ENCODE measurements around the gene NUP93. TPM values are rescaled to one million over a fixed set of nuclear protein-coding genes. Genes with fewer than 3 reads are reported as not detected.

NUP93 gene
- total and polyA plus RNA-seq, 2 experiments from 2014 or later, result 139 to 187 TPM

DNA sequence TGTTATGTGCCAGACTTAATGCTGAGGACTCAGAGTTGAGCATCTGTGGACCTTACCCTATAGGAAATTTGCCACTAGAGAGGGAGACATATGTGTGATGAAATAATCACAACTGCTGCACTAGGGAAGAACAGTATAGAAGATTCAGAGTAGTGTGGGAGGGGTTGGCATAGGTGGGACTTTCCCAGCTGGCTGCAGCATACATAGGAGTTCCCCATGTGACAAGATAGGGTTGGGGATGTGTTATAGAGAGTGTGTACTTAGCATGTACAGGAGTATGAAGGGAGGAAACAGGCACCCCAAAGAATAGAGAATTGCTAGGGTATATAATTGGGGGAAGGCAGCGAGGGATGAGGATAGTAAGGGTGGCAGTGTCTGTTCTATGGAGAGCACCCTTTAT, 2.9 kb downstream of the NUP93 start:
- Histone ChIP-seq H3K4me2 (no peak overlapping the region), H3K4me1 (ENCODE audit: insufficient read depth) (peaks cover 18% of the 10 kb centered on the region), H3K9me2 (ENCODE audit: insufficient read depth) (no peaks in the 10 kb centered on the region), H3K4me3 (no peak overlapping the region), H3K79me2 (replicated peaks; ENCODE audit: insufficient read depth) (peaks cover 76% of the 10 kb centered on the region), H4K20me1 (replicated peaks; ENCODE audit: insufficient read depth) (peaks cover 47% of the 10 kb centered on the region), H2AFZ (no peak overlapping the region), H3K27ac (ENCODE audit: low read depth) (no peak overlapping the region), H3F3A (replicated peaks; ENCODE audit: low read depth) (no peaks in the 10 kb centered on the region), H3K36me3 (ENCODE audit: insufficient read depth) (no peaks in the 10 kb centered on the region; the same call in 1 of the 2 replicates), H3K27me3 (ENCODE audit: insufficient read depth) (no peaks in the 10 kb centered on the region)
- Mint-ChIP-seq H3K27ac (no peak overlapping the region), H3K9me3 (peaks cover 3% of the 10 kb centered on the region; the same call in 1 of the 3 replicates), H3K4me3 (no peak overlapping the region), H3K27me3 (ENCODE audit: insufficient read depth, low read depth, poor library complexity) (peaks cover 2% of the 10 kb centered on the region), H3K4me1 (peaks cover 13% of the 10 kb centered on the region), H3K36me3 (ENCODE audit: low read depth) (peaks cover 12% of the 10 kb centered on the region)
- DNase-seq (ENCODE audit: low spot score) (no peak), ATAC-seq (no peak)
- TF ChIP-seq, protein P1, sequence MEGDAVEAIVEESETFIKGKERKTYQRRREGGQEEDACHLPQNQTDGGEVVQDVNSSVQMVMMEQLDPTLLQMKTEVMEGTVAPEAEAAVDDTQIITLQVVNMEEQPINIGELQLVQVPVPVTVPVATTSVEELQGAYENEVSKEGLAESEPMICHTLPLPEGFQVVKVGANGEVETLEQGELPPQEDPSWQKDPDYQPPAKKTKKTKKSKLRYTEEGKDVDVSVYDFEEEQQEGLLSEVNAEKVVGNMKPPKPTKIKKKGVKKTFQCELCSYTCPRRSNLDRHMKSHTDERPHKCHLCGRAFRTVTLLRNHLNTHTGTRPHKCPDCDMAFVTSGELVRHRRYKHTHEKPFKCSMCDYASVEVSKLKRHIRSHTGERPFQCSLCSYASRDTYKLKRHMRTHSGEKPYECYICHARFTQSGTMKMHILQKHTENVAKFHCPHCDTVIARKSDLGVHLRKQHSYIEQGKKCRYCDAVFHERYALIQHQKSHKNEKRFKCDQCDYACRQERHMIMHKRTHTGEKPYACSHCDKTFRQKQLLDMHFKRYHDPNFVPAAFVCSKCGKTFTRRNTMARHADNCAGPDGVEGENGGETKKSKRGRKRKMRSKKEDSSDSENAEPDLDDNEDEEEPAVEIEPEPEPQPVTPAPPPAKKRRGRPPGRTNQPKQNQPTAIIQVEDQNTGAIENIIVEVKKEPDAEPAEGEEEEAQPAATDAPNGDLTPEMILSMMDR (conservative IDR thresholded peaks at IDR 0.05; ENCODE audit: low read depth in 2 of 2), result no peak
- TF ChIP-seq, protein P2, sequence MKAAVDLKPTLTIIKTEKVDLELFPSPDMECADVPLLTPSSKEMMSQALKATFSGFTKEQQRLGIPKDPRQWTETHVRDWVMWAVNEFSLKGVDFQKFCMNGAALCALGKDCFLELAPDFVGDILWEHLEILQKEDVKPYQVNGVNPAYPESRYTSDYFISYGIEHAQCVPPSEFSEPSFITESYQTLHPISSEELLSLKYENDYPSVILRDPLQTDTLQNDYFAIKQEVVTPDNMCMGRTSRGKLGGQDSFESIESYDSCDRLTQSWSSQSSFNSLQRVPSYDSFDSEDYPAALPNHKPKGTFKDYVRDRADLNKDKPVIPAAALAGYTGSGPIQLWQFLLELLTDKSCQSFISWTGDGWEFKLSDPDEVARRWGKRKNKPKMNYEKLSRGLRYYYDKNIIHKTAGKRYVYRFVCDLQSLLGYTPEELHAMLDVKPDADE (IDR thresholded peaks at IDR 0.05), result no peak
- TF ChIP-seq POLR2AphosphoS5 (IDR thresholded peaks at IDR 0.05; ENCODE audit: low read depth) (no peak), ZNF331 (CRISPR knock-in tag; IDR thresholded peaks at IDR 0.05; ENCODE audit: low read depth) (no peak), EZH2phosphoT487 (IDR thresholded peaks at IDR 0.05; ENCODE audit: unreplicated experiment) (no peak), ZNF114 (CRISPR knock-in tag; IDR thresholded peaks at IDR 0.05) (no peak), NANOG (IDR thresholded peaks at IDR 0.05; ENCODE audit: borderline replicate concordance) (no peak), STAT1 (IDR thresholded peaks at IDR 0.05; ENCODE audit: unreplicated experiment) (no peak), EZH2 (IDR thresholded peaks at IDR 0.05; ENCODE audit: low read depth, unreplicated experiment) (no peak), CREB1 (CRISPR knock-in tag; IDR thresholded peaks at IDR 0.05; ENCODE audit: low read depth) (no peak)
- TF ChIP-seq, protein P3, sequence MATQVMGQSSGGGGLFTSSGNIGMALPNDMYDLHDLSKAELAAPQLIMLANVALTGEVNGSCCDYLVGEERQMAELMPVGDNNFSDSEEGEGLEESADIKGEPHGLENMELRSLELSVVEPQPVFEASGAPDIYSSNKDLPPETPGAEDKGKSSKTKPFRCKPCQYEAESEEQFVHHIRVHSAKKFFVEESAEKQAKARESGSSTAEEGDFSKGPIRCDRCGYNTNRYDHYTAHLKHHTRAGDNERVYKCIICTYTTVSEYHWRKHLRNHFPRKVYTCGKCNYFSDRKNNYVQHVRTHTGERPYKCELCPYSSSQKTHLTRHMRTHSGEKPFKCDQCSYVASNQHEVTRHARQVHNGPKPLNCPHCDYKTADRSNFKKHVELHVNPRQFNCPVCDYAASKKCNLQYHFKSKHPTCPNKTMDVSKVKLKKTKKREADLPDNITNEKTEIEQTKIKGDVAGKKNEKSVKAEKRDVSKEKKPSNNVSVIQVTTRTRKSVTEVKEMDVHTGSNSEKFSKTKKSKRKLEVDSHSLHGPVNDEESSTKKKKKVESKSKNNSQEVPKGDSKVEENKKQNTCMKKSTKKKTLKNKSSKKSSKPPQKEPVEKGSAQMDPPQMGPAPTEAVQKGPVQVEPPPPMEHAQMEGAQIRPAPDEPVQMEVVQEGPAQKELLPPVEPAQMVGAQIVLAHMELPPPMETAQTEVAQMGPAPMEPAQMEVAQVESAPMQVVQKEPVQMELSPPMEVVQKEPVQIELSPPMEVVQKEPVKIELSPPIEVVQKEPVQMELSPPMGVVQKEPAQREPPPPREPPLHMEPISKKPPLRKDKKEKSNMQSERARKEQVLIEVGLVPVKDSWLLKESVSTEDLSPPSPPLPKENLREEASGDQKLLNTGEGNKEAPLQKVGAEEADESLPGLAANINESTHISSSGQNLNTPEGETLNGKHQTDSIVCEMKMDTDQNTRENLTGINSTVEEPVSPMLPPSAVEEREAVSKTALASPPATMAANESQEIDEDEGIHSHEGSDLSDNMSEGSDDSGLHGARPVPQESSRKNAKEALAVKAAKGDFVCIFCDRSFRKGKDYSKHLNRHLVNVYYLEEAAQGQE (IDR thresholded peaks at IDR 0.05; ENCODE audit: unreplicated experiment), result no peak
- TF ChIP-seq, protein P4, sequence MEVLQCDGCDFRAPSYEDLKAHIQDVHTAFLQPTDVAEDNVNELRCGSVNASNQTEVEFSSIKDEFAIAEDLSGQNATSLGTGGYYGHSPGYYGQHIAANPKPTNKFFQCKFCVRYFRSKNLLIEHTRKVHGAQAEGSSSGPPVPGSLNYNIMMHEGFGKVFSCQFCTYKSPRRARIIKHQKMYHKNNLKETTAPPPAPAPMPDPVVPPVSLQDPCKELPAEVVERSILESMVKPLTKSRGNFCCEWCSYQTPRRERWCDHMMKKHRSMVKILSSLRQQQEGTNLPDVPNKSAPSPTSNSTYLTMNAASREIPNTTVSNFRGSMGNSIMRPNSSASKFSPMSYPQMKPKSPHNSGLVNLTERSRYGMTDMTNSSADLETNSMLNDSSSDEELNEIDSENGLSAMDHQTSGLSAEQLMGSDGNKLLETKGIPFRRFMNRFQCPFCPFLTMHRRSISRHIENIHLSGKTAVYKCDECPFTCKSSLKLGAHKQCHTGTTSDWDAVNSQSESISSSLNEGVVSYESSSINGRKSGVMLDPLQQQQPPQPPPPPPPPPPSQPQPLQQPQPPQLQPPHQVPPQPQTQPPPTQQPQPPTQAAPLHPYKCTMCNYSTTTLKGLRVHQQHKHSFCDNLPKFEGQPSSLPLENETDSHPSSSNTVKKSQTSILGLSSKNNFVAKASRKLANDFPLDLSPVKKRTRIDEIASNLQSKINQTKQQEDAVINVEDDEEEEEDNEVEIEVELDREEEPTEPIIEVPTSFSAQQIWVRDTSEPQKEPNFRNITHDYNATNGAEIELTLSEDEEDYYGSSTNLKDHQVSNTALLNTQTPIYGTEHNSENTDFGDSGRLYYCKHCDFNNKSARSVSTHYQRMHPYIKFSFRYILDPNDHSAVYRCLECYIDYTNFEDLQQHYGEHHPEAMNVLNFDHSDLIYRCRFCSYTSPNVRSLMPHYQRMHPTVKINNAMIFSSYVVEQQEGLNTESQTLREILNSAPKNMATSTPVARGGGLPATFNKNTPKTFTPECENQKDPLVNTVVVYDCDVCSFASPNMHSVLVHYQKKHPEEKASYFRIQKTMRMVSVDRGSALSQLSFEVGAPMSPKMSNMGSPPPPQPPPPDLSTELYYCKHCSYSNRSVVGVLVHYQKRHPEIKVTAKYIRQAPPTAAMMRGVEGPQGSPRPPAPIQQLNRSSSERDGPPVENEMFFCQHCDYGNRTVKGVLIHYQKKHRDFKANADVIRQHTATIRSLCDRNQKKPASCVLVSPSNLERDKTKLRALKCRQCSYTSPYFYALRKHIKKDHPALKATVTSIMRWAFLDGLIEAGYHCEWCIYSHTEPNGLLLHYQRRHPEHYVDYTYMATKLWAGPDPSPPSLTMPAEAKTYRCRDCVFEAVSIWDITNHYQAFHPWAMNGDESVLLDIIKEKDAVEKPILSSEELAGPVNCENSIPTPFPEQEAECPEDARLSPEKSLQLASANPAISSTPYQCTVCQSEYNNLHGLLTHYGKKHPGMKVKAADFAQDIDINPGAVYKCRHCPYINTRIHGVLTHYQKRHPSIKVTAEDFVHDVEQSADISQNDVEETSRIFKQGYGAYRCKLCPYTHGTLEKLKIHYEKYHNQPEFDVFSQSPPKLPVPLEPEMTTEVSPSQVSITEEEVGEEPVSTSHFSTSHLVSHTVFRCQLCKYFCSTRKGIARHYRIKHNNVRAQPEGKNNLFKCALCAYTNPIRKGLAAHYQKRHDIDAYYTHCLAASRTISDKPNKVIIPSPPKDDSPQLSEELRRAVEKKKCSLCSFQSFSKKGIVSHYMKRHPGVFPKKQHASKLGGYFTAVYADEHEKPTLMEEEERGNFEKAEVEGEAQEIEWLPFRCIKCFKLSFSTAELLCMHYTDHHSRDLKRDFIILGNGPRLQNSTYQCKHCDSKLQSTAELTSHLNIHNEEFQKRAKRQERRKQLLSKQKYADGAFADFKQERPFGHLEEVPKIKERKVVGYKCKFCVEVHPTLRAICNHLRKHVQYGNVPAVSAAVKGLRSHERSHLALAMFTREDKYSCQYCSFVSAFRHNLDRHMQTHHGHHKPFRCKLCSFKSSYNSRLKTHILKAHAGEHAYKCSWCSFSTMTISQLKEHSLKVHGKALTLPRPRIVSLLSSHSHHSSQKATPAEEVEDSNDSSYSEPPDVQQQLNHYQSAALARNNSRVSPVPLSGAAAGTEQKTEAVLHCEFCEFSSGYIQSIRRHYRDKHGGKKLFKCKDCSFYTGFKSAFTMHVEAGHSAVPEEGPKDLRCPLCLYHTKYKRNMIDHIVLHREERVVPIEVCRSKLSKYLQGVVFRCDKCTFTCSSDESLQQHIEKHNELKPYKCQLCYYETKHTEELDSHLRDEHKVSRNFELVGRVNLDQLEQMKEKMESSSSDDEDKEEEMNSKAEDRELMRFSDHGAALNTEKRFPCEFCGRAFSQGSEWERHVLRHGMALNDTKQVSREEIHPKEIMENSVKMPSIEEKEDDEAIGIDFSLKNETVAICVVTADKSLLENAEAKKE (CRISPR knock-in tag; IDR thresholded peaks at IDR 0.05), result no peak

Data from GM23338 (cell line).